Urinary bladder (tissue), 4 donors: ENCODE results near the gene PLD4. TPM values are rescaled to one million over a fixed set of nuclear protein-coding genes. Genes with fewer than 3 reads are reported as not detected.

Experiments used
- DNase-seq: peaks from one replicate; pipeline ENCODE4 v3.0.0-alpha.2; 2015; ENCODE audit errors: extremely low spot score
- H3K27ac ChIP-seq: one replicate; pipeline ENCODE4 v1.5.1; 2013; ENCODE audit warnings: low read depth, mild to moderate bottlenecking, moderate library complexity
- H3K36me3 ChIP-seq: one replicate; pipeline ENCODE4 v1.6.1; 2013; ENCODE audit warnings: mild to moderate bottlenecking, moderate library complexity; ENCODE audit not compliant: insufficient read depth
- H3K4me1 ChIP-seq: one replicate; pipeline ENCODE4 v1.6.1; 2013; ENCODE audit warnings: mild to moderate bottlenecking, moderate library complexity; ENCODE audit not compliant: insufficient read depth
- H3K4me3 ChIP-seq: one replicate; pipeline ENCODE4 v1.5.1; 2013; ENCODE audit warnings: low read depth, low read length
- WGBS: extraction: QIAGEN DNeasy Blood & Tissue Kit; methylation state at CpG from one replicate; pipeline ENCODE4 v1.1.7; 2013; 5-methylcytosine and 5-hydroxymethylcytosine counted together
- polyA plus RNA-seq: library from polyadenylated mRNA; stranded (reverse); fragments of 200-250 nt; gene quantifications from one replicate; pipeline ENCODE4 v1.2.3, GENCODE V29; 2013
- total RNA-seq: library from RNA; depleted of rRNA; stranded (reverse); fragments of >200 nt; gene quantifications from one replicate; pipeline ENCODE4 v1.2.3, GENCODE V29; 2014
- donor health status: healthy with polysubstance abuse.
- donor health status: healthy.

The PLD4 gene
- total and polyA plus RNA-seq, 2 donors: 0.42 to 6.8 TPM

GRCh38 chr14:104975481-104976197 is 51.0 kb downstream of the PLD4 start:
- DNase-seq: no peak
- Histone ChIP-seq H3K4me3 (no peak overlapping the region), H3K36me3 (no peaks in the 10 kb centered on the region), H3K4me1 (no peaks in the 10 kb centered on the region), H3K27ac (no peak overlapping the region)
- 65% methylated on average over 21 of the region's 21 CpGs for WGBS

- WGBS: 49% methylated on average over 21 of the region's 21 CpGs
- Histone ChIP-seq H3K36me3 (no peaks in the 10 kb centered on the region), H3K4me3 (no peak overlapping the region), H3K27ac (no peak overlapping the region), H3K4me1 (no peaks in the 10 kb centered on the region)
- DNase-seq: no peak
Observed at GRCh38 chr14:104976198-104977007, 51.7 kb downstream of the PLD4 start.

DNA sequence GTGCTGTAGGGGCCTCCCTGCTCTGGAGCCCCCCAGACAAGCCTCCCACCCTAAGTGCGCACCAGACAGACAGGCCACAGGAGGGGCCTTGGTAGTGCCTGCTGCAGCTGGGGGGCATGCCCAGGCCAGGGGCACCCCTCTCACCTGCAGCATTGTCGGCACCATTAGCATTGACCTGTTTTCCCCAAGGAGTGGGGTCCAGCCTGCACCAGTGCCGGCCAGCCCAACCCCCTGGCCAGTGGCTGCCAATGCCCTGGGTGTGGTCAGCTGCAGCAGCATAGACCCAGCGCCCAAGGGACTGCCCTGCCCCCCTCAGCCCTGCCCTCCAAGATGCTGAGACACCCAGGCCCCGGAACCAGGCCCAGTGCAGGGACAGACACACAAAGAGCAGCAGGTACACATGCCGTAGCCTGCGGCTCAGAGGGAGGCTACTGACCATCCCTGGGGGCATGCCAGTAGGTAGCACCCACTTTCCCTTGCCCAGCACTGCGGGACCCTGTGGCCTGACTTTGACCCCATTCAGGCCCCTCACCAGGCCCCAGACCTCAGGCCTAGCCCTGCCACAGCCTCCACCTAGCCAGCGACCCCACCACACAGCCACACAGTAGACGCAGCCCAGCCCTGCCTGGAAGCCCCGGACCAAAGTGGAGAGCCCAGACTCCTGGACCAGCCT is 52.5 kb downstream of the PLD4 start:
- H3K4me3 ChIP-seq: no peak overlapping the region
- 66% methylated on average over 11 of the region's 11 CpGs for WGBS
- DNase-seq: no peak
- no peak overlapping the region for H3K27ac ChIP-seq
- H3K4me1 ChIP-seq: no peaks in the 10 kb centered on the region
- no peaks in the 10 kb centered on the region for H3K36me3 ChIP-seq

DNA sequence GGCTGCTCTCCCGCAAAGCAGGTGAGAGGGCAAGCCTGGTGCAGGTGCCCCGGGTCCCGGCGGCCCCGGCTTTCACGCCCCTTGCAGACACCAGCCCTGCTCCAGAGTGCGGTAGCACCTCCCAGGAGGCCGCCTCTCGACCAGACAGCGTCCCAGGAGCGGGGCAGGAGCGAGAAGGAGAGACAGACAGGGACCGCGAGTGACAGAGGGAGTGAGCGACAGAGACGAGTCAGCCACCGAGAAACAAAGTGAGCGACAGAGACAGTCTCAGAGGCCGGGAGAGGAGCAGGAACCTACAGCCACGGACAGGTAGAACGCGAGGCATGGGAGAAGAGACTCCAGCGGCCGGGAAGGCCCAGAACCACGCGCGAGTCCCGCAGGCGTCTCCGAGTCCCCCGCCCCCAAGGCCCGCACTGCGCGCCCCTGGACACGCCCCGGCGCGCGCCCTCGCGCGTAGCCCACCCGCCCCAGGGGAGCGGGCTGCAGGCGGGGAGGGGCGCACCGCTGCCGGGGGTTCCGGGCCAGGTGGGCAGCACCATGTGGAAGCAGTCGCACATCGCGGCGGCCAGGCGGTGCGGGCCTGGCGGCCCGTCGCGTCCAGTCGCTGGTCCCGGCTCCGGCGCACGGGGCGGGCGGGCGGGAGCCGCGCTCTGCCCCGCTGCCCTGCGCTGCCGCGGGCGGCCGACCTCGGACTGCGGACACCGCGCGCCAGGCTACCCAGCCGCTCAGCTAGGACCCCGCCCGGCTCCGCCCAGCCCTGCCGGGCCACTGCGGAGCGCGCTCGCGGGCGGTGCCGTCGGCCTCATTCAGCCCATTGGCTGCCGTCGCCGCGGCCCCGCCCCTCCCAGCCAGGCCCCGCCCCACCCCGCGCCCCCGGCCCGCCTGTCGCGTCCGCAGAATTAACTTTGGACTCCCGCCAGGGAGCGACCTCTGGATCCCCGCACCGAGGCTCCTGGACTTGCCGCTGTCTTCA is 53.3 kb downstream of the PLD4 start, which contains the start of gene AHNAK2:
Gene AHNAK2, minus strand, starts transcription at position 694 of the 973 bp plus-strand sequence. Its CDS starts 137 bp downstream, at position 557.
- WGBS: 3% methylated on average over 111 of the region's 111 CpGs
- DNase-seq: no peak
- Histone ChIP-seq H3K27ac (no peak within 1 kb of the TSS), H3K4me1 (no peaks in the 10 kb centered on the region), H3K36me3 (no peaks in the 10 kb centered on the region), H3K4me3 (peak within 1 kb of the TSS; percentile 40)

- no peaks in the 10 kb centered on the region for H3K36me3 ChIP-seq
- no peak overlapping the region for H3K27ac ChIP-seq
- H3K4me1 ChIP-seq: no peaks in the 10 kb centered on the region
- H3K4me3 ChIP-seq: peak overlapping the region; percentile 40
- 57% methylated on average over 32 of the region's 32 CpGs for WGBS
- DNase-seq: no peak
Observed at GRCh38 chr14:104978746-104979691, 54.3 kb downstream of the PLD4 start.

GRCh38 chr14:104979758-104980610 is 55.3 kb downstream of the PLD4 start:
- H3K4me1 ChIP-seq: peaks cover 2% of the 10 kb centered on the region
- no peak overlapping the region for H3K4me3 ChIP-seq
- no peak overlapping the region for H3K27ac ChIP-seq
- WGBS: 72% methylated on average over 19 of the region's 19 CpGs
- DNase-seq: no peak
- H3K36me3 ChIP-seq: no peaks in the 10 kb centered on the region

- Histone ChIP-seq H3K4me3 (no peak overlapping the region), H3K36me3 (no peaks in the 10 kb centered on the region), H3K4me1 (peaks cover 2% of the 10 kb centered on the region), H3K27ac (no peak overlapping the region)
- no peak for DNase-seq
- WGBS: 89% methylated on average over 22 of the region's 22 CpGs
Observed at GRCh38 chr14:104980611-104981531, 56.2 kb downstream of the PLD4 start.

DNA sequence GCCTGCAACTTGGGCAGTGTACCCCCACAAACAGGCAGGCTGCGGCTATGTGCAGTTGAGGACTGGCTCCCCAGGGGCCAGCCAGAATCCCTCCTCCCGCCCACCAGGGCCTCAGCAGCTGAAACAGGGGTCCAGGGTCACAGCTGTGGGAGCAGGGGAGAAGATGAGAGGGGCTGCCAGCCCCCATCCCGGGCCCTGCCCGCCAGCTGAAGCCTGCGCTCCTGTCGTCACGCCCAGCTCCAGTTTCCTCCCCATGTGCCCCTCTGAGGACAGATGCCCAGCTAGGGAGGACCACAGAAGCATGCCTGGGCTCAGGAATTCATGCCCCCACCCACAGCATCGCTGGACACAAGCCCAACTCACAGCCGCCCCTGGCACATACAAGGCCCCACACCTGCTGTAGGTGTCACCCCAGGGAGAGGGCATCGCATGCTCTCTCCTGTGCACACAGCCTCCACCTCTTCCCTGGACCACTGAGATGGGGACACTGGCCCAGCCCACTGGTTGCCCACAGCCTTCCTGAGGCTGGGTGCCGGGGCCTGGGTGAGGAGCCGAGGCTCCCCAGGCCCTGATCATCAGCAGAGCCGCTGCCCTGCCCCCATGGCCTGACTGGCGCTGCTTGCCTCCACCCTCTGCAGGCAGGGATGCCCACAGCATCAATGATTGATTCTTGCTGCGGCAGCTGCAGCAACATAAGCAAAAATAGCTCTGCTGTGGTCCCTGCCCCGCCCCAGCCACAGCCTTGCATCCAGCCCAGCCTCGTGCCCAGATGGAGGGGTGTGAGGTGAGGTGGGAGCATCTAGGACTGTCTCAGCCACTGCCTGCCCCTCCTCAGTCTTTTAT is 57.2 kb downstream of the PLD4 start:
- DNase-seq: no peak
- H3K4me1 ChIP-seq: peaks cover 2% of the 10 kb centered on the region
- no peak overlapping the region for H3K27ac ChIP-seq
- WGBS: 83% methylated on average over 17 of the region's 17 CpGs
- no peaks in the 10 kb centered on the region for H3K36me3 ChIP-seq
- no peak overlapping the region for H3K4me3 ChIP-seq

GRCh38 chr14:104982548-104983230 is 58.0 kb downstream of the PLD4 start:
- H3K36me3 ChIP-seq: no peaks in the 10 kb centered on the region
- WGBS: 83% methylated on average over 10 of the region's 10 CpGs
- H3K4me1 ChIP-seq: peaks cover 2% of the 10 kb centered on the region
- no peak overlapping the region for H3K4me3 ChIP-seq
- no peak overlapping the region for H3K27ac ChIP-seq
- DNase-seq: no peak
